Activated T-cell treated with anti-CD3 and anti-CD28 coated beads for 1 hour (primary cell): ENCODE measurements around the gene MRPS7.
"Not testable (repeated sequence)": the region's sequence is repeated elsewhere in the genome, so short reads cannot be mapped to it uniquely, and the experiment has no call there.

Experiments used
- DNase-seq: peaks from one replicate; pipeline ENCODE4 v3.0.0-alpha.2; 2020; ENCODE audit warnings: low read depth

The MRPS7 gene

GRCh38 chr17:75244133-75244866 lies 17.4 kb upstream of the MRPS7 start:
- no peak for DNase-seq

GRCh38 chr17:75245011-75245410 lies 16.7 kb upstream of the MRPS7 start:
- DNase-seq = no peak

- no peak for DNase-seq
Measured at GRCh38 chr17:75246404-75246803, 15.3 kb upstream of the MRPS7 start.

GRCh38 chr17:75249564-75249963 lies 12.1 kb upstream of the MRPS7 start:
- DNase-seq = no peak

GRCh38 chr17:75250009-75250471 lies 11.6 kb upstream of the MRPS7 start:
- DNase-seq = peak; percentile 63

GRCh38 chr17:75252039-75252816 lies 9.5 kb upstream of the MRPS7 start:
- DNase-seq = no peak

GRCh38 chr17:75255954-75256698 lies 5.6 kb upstream of the MRPS7 start:
- not testable (repeated sequence) for DNase-seq

GRCh38 chr17:75257228-75257627 lies 4.5 kb upstream of the MRPS7 start:
- DNase-seq = not testable (repeated sequence)

- DNase-seq = no peak
Measured at GRCh38 chr17:75260641-75261335, 891 bp upstream of the MRPS7 start.

GRCh38 chr17:75262112-75262606 lies 480 bp downstream of the MRPS7 start:
- DNase-seq = no peak

GRCh38 chr17:75263055-75263454 lies 1.4 kb downstream of the MRPS7 start:
- DNase-seq = no peak

GRCh38 chr17:75265614-75266315 lies 4.1 kb downstream of the MRPS7 start:
- no peak for DNase-seq

GRCh38 chr17:75266316-75267152 lies 4.9 kb downstream of the MRPS7 start:
- no peak for DNase-seq

GRCh38 chr17:75267153-75267410 lies 5.4 kb downstream of the MRPS7 start:
- no peak for DNase-seq

GRCh38 chr17:75267411-75268232 lies 5.9 kb downstream of the MRPS7 start:
- no peak for DNase-seq

- no peak for DNase-seq
Measured at GRCh38 chr17:75269844-75270217, 8.2 kb downstream of the MRPS7 start.

GRCh38 chr17:75270218-75270965 lies 8.7 kb downstream of the MRPS7 start:
- DNase-seq = peak; percentile 32

GRCh38 chr17:75270966-75271232 lies 9.2 kb downstream of the MRPS7 start, which contains the start of gene MIF4GD:
MIF4GD (minus strand) TSS chr17:75271231; CDS start chr17:75270195, 1,036 bp downstream.
- no peak for DNase-seq
